Tibial nerve (tissue), 4 donors: ENCODE data around the gene F8A1.
"Not testable (repeated sequence)": the region's sequence is repeated elsewhere in the genome, so short reads cannot be mapped to it uniquely, and the experiment has no call there.

Experiments
- CTCF ChIP-seq, 5 experiments: fragments of 200-600 bp in 3 of 5; fragments of 450-650 bp in 2 of 5; sonication (generic) in 3 of 5; IDR thresholded peaks; one replicate each; pipeline ENCODE4 v1.5.1; 2016 to 2019; ENCODE audit warnings: antibody characterized with exemption in 5 of 5, mild to moderate bottlenecking in 3 of 5, moderate library complexity in 2 of 5
- EP300 ChIP-seq, 2 donors: sonication (generic); formaldehyde crosslinking; IDR thresholded peaks; one replicate each; pipeline ENCODE4 v1.6.1; 2017; ENCODE audit warnings: antibody characterized with exemption in 2 of 2, mild to moderate bottlenecking in 1 of 2

DNA sequence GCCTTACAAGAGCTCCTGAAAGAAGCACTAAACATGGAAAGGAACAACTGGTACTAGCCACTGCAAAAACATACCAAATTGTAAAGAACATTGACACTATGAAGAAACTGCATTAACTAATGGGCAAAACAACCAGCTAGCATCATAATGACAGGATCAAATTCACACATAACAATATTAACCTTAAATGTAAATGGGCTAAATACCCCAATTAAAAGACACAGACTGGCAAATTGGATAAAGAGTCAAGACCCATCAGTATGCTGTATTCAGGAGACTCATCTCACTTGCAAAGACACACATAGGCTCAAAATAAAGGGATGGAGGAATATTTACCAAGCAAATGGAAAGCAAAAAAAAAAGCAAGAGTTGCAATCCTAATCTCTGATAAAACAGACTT, 17.6 kb upstream of the F8A1 start:
- not testable (repeated sequence) for TF ChIP-seq CTCF, EP300 (IDR thresholded peaks at IDR 0.05)
